Naive thymus-derived CD4-positive, alpha-beta T cell (primary cell): ENCODE data around the gene MARF1. TPM values are rescaled to one million over a fixed set of nuclear protein-coding genes. Genes with fewer than 3 reads are reported as not detected.
A peak's percentile ranks its signal among the peaks of the same experiment; 100 is the strongest.
"Not testable (repeated sequence)": the region's sequence is repeated elsewhere in the genome, so short reads cannot be mapped to it uniquely, and the experiment has no call there.

Experiments used
- ATAC-seq: fragments of 150-1000 bp; cut with Tn5 transposase; 2 replicates; pipeline ENCODE4 v1.10.0; 2021; ENCODE audit warnings: mild to moderate bottlenecking, moderate library complexity
- CTCF ChIA-PET: fragments of 350-600 bp; sonication (Branson Sonifier 250); formaldehyde crosslinking; loops from one replicate; lab custom pipeline; 2021; ENCODE audit warnings: antibody characterized with exemption; lab: Charles Lee
- POLR2A ChIA-PET: fragments of 350-600 bp; sonication (Branson Sonifier 250); formaldehyde crosslinking; loops from one replicate; lab custom pipeline; 2021; ENCODE audit warnings: antibody characterized with exemption, inconsistent platforms; lab: Charles Lee
- DNase-seq, 9 donors: peaks; one replicate each; pipeline versions ENCODE4 v3.0.0 to v3.0.0-alpha.2; 2020 to 2022; ENCODE audit warnings: mixed read lengths in 1 of 9
- H3K27ac ChIP-seq: one replicate; pipeline ENCODE4 v1.7.0; 2013; ENCODE audit warnings: mild to moderate bottlenecking, low read depth, low read length, moderate library complexity
- H3K27me3 ChIP-seq, 2 donors: one replicate each; pipeline ENCODE4 v1.7.0; 2013; ENCODE audit warnings: low read length in 2 of 2, mild to moderate bottlenecking in 2 of 2, moderate library complexity in 2 of 2; ENCODE audit not compliant: control insufficient read depth in 2 of 2, insufficient read depth in 2 of 2
- H3K36me3 ChIP-seq, 3 experiments: 1 replicate in 2 of 3; 2 replicates in 1 of 3; pipeline ENCODE4 v1.7.0; 2013; ENCODE audit warnings: low read length in 3 of 3, mild to moderate bottlenecking in 3 of 3, moderate library complexity in 1 of 3; ENCODE audit not compliant: insufficient read depth in 3 of 3, control insufficient read depth in 2 of 3
- H3K4me1 ChIP-seq, 2 donors: one replicate each; pipeline ENCODE4 v1.7.0; 2013; ENCODE audit warnings: low read length in 2 of 2, mild to moderate bottlenecking in 2 of 2, moderate library complexity in 1 of 2; ENCODE audit not compliant: control insufficient read depth in 2 of 2, insufficient read depth in 2 of 2
- H3K4me3 ChIP-seq: 2 replicates; pipeline ENCODE4 v1.7.0; 2013; ENCODE audit warnings: mild to moderate bottlenecking, low read length
- H3K9me3 ChIP-seq, 3 experiments: 1 replicate in 2 of 3; 2 replicates in 1 of 3; pipeline ENCODE4 v1.7.0; 2013; ENCODE audit warnings: low read length in 3 of 3; ENCODE audit not compliant: control insufficient read depth in 2 of 3
- H3K27ac Mint-ChIP-seq, 9 donors: one replicate each; pipeline ENCODE4 v1.8.0; 2020 to 2022; ENCODE audit warnings: mixed read lengths in 9 of 9, mild to moderate bottlenecking in 8 of 9, moderate library complexity in 5 of 9, inconsistent platforms in 2 of 9
- H3K27me3 Mint-ChIP-seq, 5 donors: one replicate each; pipeline ENCODE4 v1.8.0; 2021 to 2022; ENCODE audit warnings: mixed read lengths in 5 of 5, mild to moderate bottlenecking in 1 of 5
- H3K36me3 Mint-ChIP-seq, 5 donors: one replicate each; pipeline ENCODE4 v1.8.0; 2020 to 2022; ENCODE audit warnings: mixed read lengths in 5 of 5, mild to moderate bottlenecking in 3 of 5, inconsistent platforms in 1 of 5
- H3K4me1 Mint-ChIP-seq, 7 donors: one replicate each; pipeline ENCODE4 v1.8.0; 2020 to 2022; ENCODE audit warnings: mixed read lengths in 7 of 7, mild to moderate bottlenecking in 3 of 7, inconsistent platforms in 1 of 7
- H3K4me3 Mint-ChIP-seq, 10 donors: one replicate each; pipeline ENCODE4 v1.8.0; 2020 to 2022; ENCODE audit warnings: mild to moderate bottlenecking in 10 of 10, mixed read lengths in 10 of 10, moderate library complexity in 6 of 10, inconsistent platforms in 2 of 10
- H3K9me3 Mint-ChIP-seq, 11 donors: one replicate each; pipeline ENCODE4 v1.8.0; 2020 to 2022; ENCODE audit warnings: mixed read lengths in 11 of 11, mild to moderate bottlenecking in 4 of 11, inconsistent platforms in 1 of 11, moderate library complexity in 1 of 11
- intact Hi-C, 2 donors: fragments of 100-400 bp; cut with micrococcal nuclease; formaldehyde crosslinking; loops; one replicate each; pipeline ENCODE4 v1.15.1; 2023
- polyA plus RNA-seq, 2 donors: library from polyadenylated mRNA; unstranded; fragments of 300-500 nt; fragmentation: Illumina TruSeq; gene quantifications; one replicate each; pipeline ENCODE4 v1.2.3, GENCODE V29; 2021
- total RNA-seq, 6 experiments: library from RNA in 5 of 6; stranded (reverse) in 5 of 6; gene quantifications; 1 replicate in 5 of 6; 2 replicates in 1 of 6; pipeline ENCODE4 v1.2.3 and lab custom pipeline; 2021 to 2026

The MARF1 gene
- total and polyA plus RNA-seq, 7 experiments from 2014 or later = 12.5 to 259 (median 157) TPM

DNA sequence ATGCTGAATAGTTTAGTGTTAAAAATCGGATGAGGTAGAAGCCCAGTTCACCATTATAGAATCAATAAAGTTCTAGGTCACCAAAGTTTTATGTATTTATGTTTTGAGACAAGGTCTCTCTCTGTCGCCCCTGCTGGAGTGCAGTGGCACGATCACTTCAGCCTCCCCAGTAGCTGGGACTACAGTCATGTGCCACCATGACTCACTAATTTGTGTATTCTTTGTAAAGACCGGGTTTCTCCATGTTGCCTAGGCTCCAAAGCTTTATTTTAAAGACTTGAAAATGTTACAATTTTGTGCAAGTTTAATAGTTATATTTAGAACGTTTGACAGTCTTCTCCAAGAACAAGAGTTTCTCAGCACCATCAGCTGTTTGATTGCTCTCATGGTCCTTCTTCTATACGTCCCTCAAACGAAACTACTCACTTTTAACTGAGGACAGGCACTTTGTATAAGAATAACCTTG lies 39.2 kb upstream of the MARF1 start:
- intact Hi-C loops = no loop called here
- Histone ChIP-seq H3K27me3 (no peaks in the 10 kb centered on the region), H3K9me3 (no peaks in the 10 kb centered on the region), H3K27ac (no peak overlapping the region), H3K4me1 (no peaks in the 10 kb centered on the region), H3K36me3 (peaks cover 3 to 80% (median 21%) of the 10 kb centered on the region in 3 experiments), H3K4me3 (no peak overlapping the region)
- ATAC-seq (peak; percentile 92), DNase-seq (peak in 3 of 9 donors; percentile 28 to 40 (median 33))
- ChIA-PET POLR2A (interaction anchor here (0.5 to 1.2 kb wide), 3 partner anchors 13 to 40 kb away, joined by 3 to 4 read pairs (median 3); partner anchors contain the start of gene MARF1), CTCF (interaction anchor here (0.6 to 1.1 kb wide), 3 partner anchors 13 to 354 kb away, joined by 3 read pairs; no protein-coding TSS in a partner anchor)
- Mint-ChIP-seq H3K36me3 (peaks cover 5 to 37% (median 22%) of the 10 kb centered on the region in 5 donors), H3K9me3 (no peaks in the 10 kb centered on the region), H3K27ac (peak overlapping the region in 7 of 9 donors; percentile 22 to 70 (median 32)), H3K27me3 (no peaks in the 10 kb centered on the region), H3K4me1 (peaks cover 0 to 16% (median 9%) of the 10 kb centered on the region in 7 donors), H3K4me3 (no peak overlapping the region)

DNA sequence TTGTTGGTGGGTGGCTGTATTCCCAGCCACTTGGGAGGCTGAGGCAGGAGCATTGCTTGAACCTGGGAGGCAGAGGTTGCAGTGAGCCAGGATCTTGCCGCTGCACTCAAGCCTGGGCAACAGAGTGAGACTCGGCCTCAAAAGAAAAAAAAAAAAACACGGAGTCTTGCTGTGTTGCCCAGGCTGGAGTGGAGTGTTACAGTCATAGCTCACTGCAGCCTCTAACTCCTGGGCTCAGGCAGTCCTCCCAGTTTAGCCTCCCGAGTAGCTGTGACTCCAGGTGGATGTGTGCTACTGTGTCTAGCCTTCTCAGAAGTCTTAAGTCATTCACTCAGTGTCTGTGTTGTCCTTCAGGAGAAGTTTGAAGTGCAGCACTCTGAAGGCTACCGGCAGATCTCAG lies 34.5 kb upstream of the MARF1 start:
- H3K4me3 Mint-ChIP-seq = no peak overlapping the region
- H3K27me3 ChIP-seq = no peaks in the 10 kb centered on the region
- no peak overlapping the region for H3K4me3 ChIP-seq
- peaks cover 0 to 45% (median 19%) of the 10 kb centered on the region in 5 donors for H3K36me3 Mint-ChIP-seq
- H3K4me1 Mint-ChIP-seq = peaks cover 23 to 47% (median 36%) of the 10 kb centered on the region in 7 donors
- intact Hi-C loops = no loop called here
- H3K36me3 ChIP-seq = peaks cover 3 to 47% (median 5%) of the 10 kb centered on the region in 3 experiments
- no peaks in the 10 kb centered on the region for H3K9me3 Mint-ChIP-seq
- DNase-seq = no peak
- H3K4me1 ChIP-seq = peaks cover 12 to 17% of the 10 kb centered on the region in 2 donors
- H3K9me3 ChIP-seq = no peaks in the 10 kb centered on the region
- CTCF ChIA-PET = no interaction called here
- no peaks in the 10 kb centered on the region for H3K27me3 Mint-ChIP-seq
- no peak for ATAC-seq
- POLR2A ChIA-PET = interaction anchor here (0.6 kb wide), 1 partner anchor 307 kb away, joined by 4 read pairs; no protein-coding TSS in a partner anchor
- H3K27ac ChIP-seq = no peak overlapping the region
- peak overlapping the region in 7 of 9 donors; percentile 4 to 61 (median 28) for H3K27ac Mint-ChIP-seq

DNA sequence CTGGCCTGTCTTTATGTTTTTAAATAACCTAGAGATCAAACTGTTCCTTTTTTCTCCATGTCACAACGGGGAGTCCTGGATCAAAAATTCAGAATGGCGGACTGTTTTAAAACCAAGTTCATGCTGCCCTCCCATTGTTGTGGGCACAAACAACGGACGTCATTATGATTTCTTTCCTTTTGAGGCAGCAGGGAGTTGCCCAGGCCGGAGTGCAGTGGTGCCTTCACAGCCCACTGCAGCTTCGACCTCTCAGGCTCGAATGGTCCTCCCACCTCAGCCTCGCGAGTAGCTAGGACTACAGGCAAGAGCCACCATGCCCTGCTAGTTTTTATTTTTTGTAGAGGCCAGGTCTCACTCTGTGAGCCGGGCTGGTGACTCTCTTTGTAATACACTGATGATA lies 33.6 kb upstream of the MARF1 start:
- no peak overlapping the region for H3K27ac ChIP-seq
- POLR2A ChIA-PET = interaction anchor here (6.5 kb wide), 1 partner anchor 32 kb away, joined by 54 read pairs; the partner anchor contains the start of gene MARF1
- intact Hi-C loops = no loop called here

DNA sequence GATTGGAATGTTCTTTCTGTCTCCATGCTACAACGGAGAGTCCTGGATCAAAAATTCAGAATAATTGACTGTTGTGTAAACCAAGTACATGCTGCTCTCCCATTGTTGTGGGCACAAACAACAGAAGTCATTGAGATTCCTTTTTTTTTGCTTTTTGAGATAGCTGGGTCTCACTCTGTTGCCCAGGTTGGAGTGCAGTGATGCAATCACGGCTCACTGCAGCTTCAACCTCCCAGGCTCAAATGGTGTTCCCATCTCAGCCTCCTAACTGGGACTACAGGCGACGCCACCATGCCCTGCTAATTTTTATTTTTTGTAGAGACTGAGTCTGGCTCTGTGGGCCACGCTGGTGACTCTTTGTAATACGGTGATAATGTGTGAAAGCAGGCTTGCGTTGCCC lies 31.6 kb upstream of the MARF1 start:
- Mint-ChIP-seq H3K36me3 (peaks cover 3 to 52% (median 26%) of the 10 kb centered on the region in 5 donors), H3K27ac (peak overlapping the region; percentile 94 to 97 (median 97)), H3K9me3 (no peaks in the 10 kb centered on the region), H3K4me1 (peaks cover 32 to 59% (median 45%) of the 10 kb centered on the region in 7 donors), H3K4me3 (peak overlapping the region in 2 of 10 donors; percentile 17 to 75), H3K27me3 (no peaks in the 10 kb centered on the region)
- ChIA-PET POLR2A (interaction anchor here (1.0 to 6.5 kb wide), 2 partner anchors 30 to 84 kb away, joined by 3 to 54 read pairs; partner anchors contain the start of gene MARF1), CTCF (no interaction called here)
- peaks cover 0 to 47% (median 5%) of the 10 kb centered on the region in 3 experiments for H3K36me3 ChIP-seq
- intact Hi-C loops = no loop called here
- peak overlapping the region; percentile 86 for H3K27ac ChIP-seq
- ATAC-seq (no peak), DNase-seq (no peak)
- no peaks in the 10 kb centered on the region for H3K27me3 ChIP-seq
- H3K4me1 ChIP-seq = peaks cover 18 to 27% of the 10 kb centered on the region in 2 donors
- H3K4me3 ChIP-seq = no peak overlapping the region
- no peaks in the 10 kb centered on the region for H3K9me3 ChIP-seq

More for the DNA sequence above, 33.6 kb upstream of the MARF1 start:
- H3K4me3 Mint-ChIP-seq = no peak overlapping the region
- H3K4me1 Mint-ChIP-seq = peaks cover 31 to 51% (median 43%) of the 10 kb centered on the region in 7 donors
- no peak for ATAC-seq
- peaks cover 18 to 26% of the 10 kb centered on the region in 2 donors for H3K4me1 ChIP-seq
- H3K27me3 ChIP-seq = no peaks in the 10 kb centered on the region
- peak overlapping the region in 5 of 9 donors; percentile 44 to 97 (median 68) for H3K27ac Mint-ChIP-seq
- H3K4me3 ChIP-seq = no peak overlapping the region
- CTCF ChIA-PET = interaction anchor here (0.5 kb wide), 1 partner anchor 62 kb away, joined by 4 read pairs; no protein-coding TSS in a partner anchor
- peaks cover 0 to 44% (median 5%) of the 10 kb centered on the region in 3 experiments for H3K36me3 ChIP-seq
- H3K36me3 Mint-ChIP-seq = peaks cover 0 to 45% (median 19%) of the 10 kb centered on the region in 5 donors
- no peaks in the 10 kb centered on the region for H3K9me3 Mint-ChIP-seq
- DNase-seq = no peak
- no peaks in the 10 kb centered on the region for H3K27me3 Mint-ChIP-seq
- H3K9me3 ChIP-seq = no peaks in the 10 kb centered on the region

DNA sequence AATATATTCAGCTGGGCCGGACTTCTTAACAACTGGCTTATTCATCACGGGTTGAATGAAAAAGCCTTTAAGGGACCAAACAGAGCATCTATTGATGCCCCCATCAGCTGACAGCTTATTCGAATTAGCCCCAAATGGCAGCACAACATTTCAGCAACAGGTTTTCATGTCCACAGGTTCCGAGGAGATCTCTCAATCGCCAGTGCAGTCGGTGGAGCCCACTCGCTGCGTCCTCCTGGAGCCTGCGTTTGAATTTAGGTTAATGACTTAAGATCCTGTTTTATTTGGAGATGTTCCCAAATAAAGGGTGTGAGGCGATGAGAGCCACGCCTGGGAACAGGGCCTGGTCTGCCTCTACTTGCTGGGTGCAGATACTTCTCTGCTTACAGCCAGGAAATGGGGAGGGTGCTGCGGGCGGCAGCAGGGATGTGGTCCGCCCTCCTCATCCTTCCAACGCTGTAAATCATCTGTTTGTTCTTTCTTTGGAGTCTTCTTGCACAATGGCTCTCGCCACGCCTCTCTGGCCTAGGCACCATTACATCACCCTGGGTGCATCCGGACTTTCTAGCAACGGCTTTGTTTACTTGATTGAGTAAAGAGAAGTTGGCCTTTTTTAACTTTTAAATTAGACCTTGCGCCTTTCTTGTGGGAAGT lies 29.7 kb upstream of the MARF1 start:
- peak; percentile 96 for ATAC-seq
- Histone ChIP-seq H3K27ac (peak overlapping the region; percentile 86), H3K36me3 (peaks cover 3 to 42% (median 9%) of the 10 kb centered on the region in 3 experiments), H3K4me3 (peak overlapping the region; percentile 32), H3K9me3 (no peaks in the 10 kb centered on the region), H3K27me3 (no peaks in the 10 kb centered on the region), H3K4me1 (peaks cover 18 to 27% of the 10 kb centered on the region in 2 donors)
- ChIA-PET POLR2A (interaction anchor here (0.6 to 6.5 kb wide), 8 partner anchors 11 to 1670 kb away, joined by 3 to 54 read pairs (median 6); partner anchors contain the start of genes MARF1 and NDE1), CTCF (interaction anchor here (0.6 to 1.7 kb wide), 5 partner anchors 11 to 30 kb away, joined by 3 to 7 read pairs (median 4); partner anchors contain the start of gene MARF1)
- peak; percentile 52 to 93 (median 89) for DNase-seq
- intact Hi-C loops = loop anchor here (1.0 to 2.0 kb wide), 5 partner anchors 13 to 81 kb away; partner anchors contain the start of genes MARF1 (in 2 of the 2) and NDE1 (in 2 of the 2)
- no peaks in the 10 kb centered on the region for H3K9me3 Mint-ChIP-seq
- peaks cover 3 to 44% (median 15%) of the 10 kb centered on the region in 5 donors for H3K36me3 Mint-ChIP-seq
- H3K27me3 Mint-ChIP-seq = no peaks in the 10 kb centered on the region
- H3K4me1 Mint-ChIP-seq = peaks cover 32 to 57% (median 42%) of the 10 kb centered on the region in 7 donors
- peak overlapping the region; percentile 94 to 97 (median 97) for H3K27ac Mint-ChIP-seq
- peak overlapping the region; percentile 60 to 86 (median 75) for H3K4me3 Mint-ChIP-seq

DNA sequence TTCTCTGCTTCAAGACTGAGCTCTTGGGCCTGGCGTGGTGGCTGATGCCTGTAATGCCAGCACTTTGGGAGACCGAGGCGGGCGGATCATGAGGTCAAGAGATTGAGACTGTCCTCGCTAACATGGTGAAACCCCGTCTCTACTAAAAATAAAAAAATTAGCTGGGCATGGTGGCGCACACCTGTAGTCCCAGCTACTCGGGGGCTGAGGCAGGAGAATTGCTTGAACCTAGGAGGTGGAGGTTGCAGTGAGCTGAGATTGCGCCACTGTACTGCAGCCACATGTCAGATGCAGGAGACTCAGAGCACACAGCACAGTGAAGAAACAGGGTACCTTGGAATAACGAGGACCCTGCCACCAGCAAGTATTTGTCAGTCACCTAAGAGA lies 29.2 kb upstream of the MARF1 start:
- H3K27me3 Mint-ChIP-seq, H3K27me3 ChIP-seq, H3K4me3 ChIP-seq, H3K9me3 ChIP-seq, DNase-seq, H3K9me3 Mint-ChIP-seq: not testable (repeated sequence)
- ChIA-PET CTCF (interaction anchor here (0.6 to 1.7 kb wide), 3 partner anchors 10 to 30 kb away, joined by 4 to 7 read pairs (median 5); partner anchors contain the start of gene MARF1), POLR2A (interaction anchor here (0.6 to 6.5 kb wide), 7 partner anchors 12 to 1671 kb away, joined by 3 to 54 read pairs (median 7); partner anchors contain the start of genes MARF1 and NDE1)
- ATAC-seq = peak; percentile 3
- Histone ChIP-seq H3K4me1 (peaks cover 18 to 27% of the 10 kb centered on the region in 2 donors), H3K36me3 (peaks cover 3 to 44% (median 6%) of the 10 kb centered on the region in 3 experiments), H3K27ac (peak overlapping the region; percentile 86)
- H3K36me3 Mint-ChIP-seq = peaks cover 4 to 45% (median 17%) of the 10 kb centered on the region in 5 donors
- intact Hi-C loops = loop anchor here in 1 of 2 donors (1.0 to 2.0 kb wide), 3 partner anchors 22 to 33 kb away; partner anchors contain the start of genes MARF1 and NDE1
- H3K4me3 Mint-ChIP-seq = peak overlapping the region; percentile 60 to 86 (median 75)
- H3K27ac Mint-ChIP-seq = peak overlapping the region; percentile 94 to 97 (median 97)
- H3K4me1 Mint-ChIP-seq = peaks cover 32 to 57% (median 42%) of the 10 kb centered on the region in 7 donors
